ENCODE data around the gene ACP2. TPM values are rescaled to one million over a fixed set of nuclear protein-coding genes. Genes with fewer than 3 reads are reported as not detected.

The ACP2 gene, protein sequence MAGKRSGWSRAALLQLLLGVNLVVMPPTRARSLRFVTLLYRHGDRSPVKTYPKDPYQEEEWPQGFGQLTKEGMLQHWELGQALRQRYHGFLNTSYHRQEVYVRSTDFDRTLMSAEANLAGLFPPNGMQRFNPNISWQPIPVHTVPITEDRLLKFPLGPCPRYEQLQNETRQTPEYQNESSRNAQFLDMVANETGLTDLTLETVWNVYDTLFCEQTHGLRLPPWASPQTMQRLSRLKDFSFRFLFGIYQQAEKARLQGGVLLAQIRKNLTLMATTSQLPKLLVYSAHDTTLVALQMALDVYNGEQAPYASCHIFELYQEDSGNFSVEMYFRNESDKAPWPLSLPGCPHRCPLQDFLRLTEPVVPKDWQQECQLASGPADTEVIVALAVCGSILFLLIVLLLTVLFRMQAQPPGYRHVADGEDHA
- 10 to 100 TPM; 17.6 to 38.1 (median 24.3) TPM for total RNA-seq
- 10 to 100 TPM in 1 of 2 donors, 1 to 10 TPM in 1; 7.1 to 17.7 TPM for polyA plus RNA-seq
- total RNA-seq: 23.6 reads per million, percentile 54 among the genes with 10 or more reads in this experiment

DNA sequence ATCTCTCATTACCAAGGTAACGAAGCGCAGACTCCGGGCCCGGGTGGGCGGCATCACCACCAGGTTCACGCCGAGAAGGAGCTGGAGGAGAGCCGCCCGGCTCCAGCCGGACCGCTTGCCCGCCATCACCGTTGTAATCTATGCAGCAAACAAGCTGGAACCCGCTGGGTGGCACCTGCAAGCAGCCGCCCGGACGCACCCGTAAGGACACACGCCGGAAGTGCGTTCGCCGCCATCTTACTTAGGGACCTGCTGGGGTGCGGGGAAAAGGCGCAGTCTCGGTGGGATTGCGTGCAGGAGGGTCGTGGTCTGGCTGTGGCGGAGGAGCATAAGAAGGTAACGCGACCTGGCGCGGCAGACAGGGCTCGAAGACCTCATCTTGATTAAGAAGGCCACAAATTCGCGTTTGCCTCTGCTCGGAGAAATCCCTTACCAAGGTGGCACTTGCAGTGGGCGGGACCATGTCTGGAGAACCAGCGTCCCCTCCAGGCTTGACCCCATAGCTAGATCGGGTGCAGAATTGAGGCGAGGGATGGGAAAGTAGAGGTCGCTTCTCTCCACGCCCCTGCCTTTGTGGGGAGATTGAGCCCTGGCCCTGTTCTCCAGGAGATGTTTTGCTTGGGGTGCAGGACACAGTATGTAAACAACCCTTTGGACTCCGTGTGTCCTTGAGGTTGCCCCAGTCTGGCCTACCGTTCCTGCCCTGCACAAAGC, at the start of gene ACP2:
Gene ACP2, minus strand, starts transcription at position 151 of the 714 bp plus-strand sequence. Its CDS starts 25 bp downstream, at position 126.
- DNase-seq (peak; percentile 83 to 91 (median 86)), ATAC-seq (peak; percentile 99)
- CTCF ChIA-PET: interaction anchor here (0.8 to 3.5 kb wide), 10 partner anchors 11 to 71 kb away, joined by 3 to 15 read pairs (median 5); partner anchors contain the start of gene DDB2
- no peaks in the 10 kb centered on the region for H3K9me3 Mint-ChIP-seq
- intact Hi-C loops (cut with micrococcal nuclease): loop anchor here (1.0 to 2.0 kb wide), 13 partner anchors 10 to 548 kb away; partner anchors contain the start of genes NDUFS3 (in 2 of the 2), ARHGAP1 (in 1 of the 2), CELF1 (in 1 of the 2) and CSTPP1 (in 1 of the 2)
- POLR2A ChIA-PET: interaction anchor here (0.6 to 4.1 kb wide), 22 partner anchors 9 to 910 kb away, joined by 3 to 63 read pairs (median 3); partner anchors contain the start of genes ARFGAP2, ARHGAP1, CSTPP1 and DDB2
- Histone ChIP-seq H3K36me3 (ENCODE audit: control insufficient read depth in 2 of 3, insufficient read depth in 3 of 3, low read length in 3 of 3) (peaks cover 0 to 27% (median 0%) of the 10 kb centered on the region in 3 experiments), H3K27ac (ENCODE audit: low read depth, low read length) (peak within 1 kb of the TSS; percentile 87), H3K4me1 (ENCODE audit: control insufficient read depth in 2 of 2, insufficient read depth in 2 of 2, low read length in 2 of 2) (peaks cover 11 to 15% of the 10 kb centered on the region in 2 donors), H3K9me3 (ENCODE audit: control insufficient read depth in 2 of 3, low read length in 3 of 3) (no peaks in the 10 kb centered on the region), H3K4me3 (ENCODE audit: low read length) (peak within 1 kb of the TSS; percentile 93), H3K27me3 (ENCODE audit: control insufficient read depth in 2 of 2, insufficient read depth in 2 of 2, low read length in 2 of 2) (no peaks in the 10 kb centered on the region)
- H3K27ac Mint-ChIP-seq: peak within 1 kb of the TSS; percentile 94 to 100 (median 98)
- peaks cover 13 to 39% (median 29%) of the 10 kb centered on the region in 7 donors for H3K4me1 Mint-ChIP-seq
- peak within 1 kb of the TSS; percentile 93 to 100 (median 98) for H3K4me3 Mint-ChIP-seq
- no peaks in the 10 kb centered on the region for H3K27me3 Mint-ChIP-seq
- peaks cover 0 to 6% (median 0%) of the 10 kb centered on the region in 5 donors for H3K36me3 Mint-ChIP-seq

DNA sequence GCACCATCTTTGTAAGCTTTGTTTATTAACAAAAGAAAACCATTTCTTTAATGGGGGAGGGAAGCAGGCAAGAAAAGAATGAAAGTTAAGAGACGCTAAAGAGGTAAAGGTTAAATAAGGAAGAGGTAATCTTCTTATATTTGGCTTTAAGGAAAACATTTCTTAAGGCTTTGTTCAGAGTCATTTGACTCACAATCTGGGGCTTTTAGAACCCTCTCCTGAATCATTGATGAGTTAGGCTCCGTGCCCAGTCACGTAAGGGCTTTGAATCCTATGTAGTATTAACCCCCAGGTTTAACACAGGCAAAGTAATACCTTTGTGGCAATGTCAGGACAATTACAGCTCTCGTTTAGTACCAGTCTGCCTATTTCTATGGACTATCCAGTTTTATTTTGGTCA, 47.4 kb upstream of the ACP2 start:
- Mint-ChIP-seq H3K4me1 (peaks cover 0 to under 1% (median 0%) of the 10 kb centered on the region in 7 donors), H3K9me3 (peaks cover 0 to 11% (median 0%) of the 10 kb centered on the region in 11 donors), H3K27me3 (no peaks in the 10 kb centered on the region), H3K27ac (peak overlapping the region in 2 of 9 donors; percentile 14 to 66), H3K36me3 (peaks cover 18 to 71% (median 50%) of the 10 kb centered on the region in 5 donors), H3K4me3 (no peak overlapping the region)
- DNase-seq: no peak
- CTCF ChIA-PET: interaction anchor here (0.6 to 0.7 kb wide), 2 partner anchors 635 to 1210 kb away, joined by 3 read pairs; no protein-coding TSS in a partner anchor
- intact Hi-C loops (cut with micrococcal nuclease): no loop called here
- peaks cover 9 to 78% (median 19%) of the 10 kb centered on the region in 3 experiments for H3K36me3 ChIP-seq (ENCODE audit: control insufficient read depth in 2 of 3, insufficient read depth in 3 of 3, low read length in 3 of 3)
- no peaks in the 10 kb centered on the region for H3K4me1 ChIP-seq (ENCODE audit: control insufficient read depth in 2 of 2, insufficient read depth in 2 of 2, low read length in 2 of 2)
- no peak overlapping the region for H3K27ac ChIP-seq (ENCODE audit: low read depth, low read length)
- H3K9me3 ChIP-seq (ENCODE audit: control insufficient read depth in 2 of 3, low read length in 3 of 3): no peaks in the 10 kb centered on the region
- no peak for ATAC-seq
- POLR2A ChIA-PET: no interaction called here
- no peaks in the 10 kb centered on the region for H3K27me3 ChIP-seq (ENCODE audit: control insufficient read depth in 2 of 2, insufficient read depth in 2 of 2, low read length in 2 of 2)
- H3K4me3 ChIP-seq (ENCODE audit: low read length): no peak overlapping the region

DNA sequence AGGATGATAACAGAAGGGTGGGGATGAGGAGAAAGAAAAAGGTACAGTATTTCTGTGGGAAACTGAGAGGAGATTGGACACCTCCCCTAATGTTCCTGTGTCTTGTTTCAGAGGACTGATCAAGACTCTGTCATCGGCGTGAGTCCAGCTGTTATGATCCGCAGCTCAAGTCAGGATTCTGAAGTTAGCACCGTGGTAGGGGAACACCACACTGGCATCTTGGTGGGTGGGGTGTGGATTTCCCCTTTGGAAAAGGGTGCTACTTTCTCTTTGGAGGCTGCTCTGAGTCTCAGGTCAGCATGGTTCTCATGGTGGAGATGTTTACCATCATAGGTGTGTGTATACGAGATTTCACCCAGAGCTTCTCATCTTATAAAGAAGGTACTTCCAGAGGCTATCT, 46.8 kb upstream of the ACP2 start:
- peaks cover 15 to 84% (median 24%) of the 10 kb centered on the region in 3 experiments for H3K36me3 ChIP-seq (ENCODE audit: control insufficient read depth in 2 of 3, insufficient read depth in 3 of 3, low read length in 3 of 3)
- no peak overlapping the region for H3K27ac ChIP-seq (ENCODE audit: low read depth, low read length)
- H3K27me3 ChIP-seq (ENCODE audit: control insufficient read depth in 2 of 2, insufficient read depth in 2 of 2, low read length in 2 of 2): no peaks in the 10 kb centered on the region
- H3K9me3 ChIP-seq (ENCODE audit: control insufficient read depth in 2 of 3, low read length in 3 of 3): no peaks in the 10 kb centered on the region
- ChIA-PET CTCF (no interaction called here), POLR2A (no interaction called here)
- peak overlapping the region in 1 of 9 donors; percentile 66 for H3K27ac Mint-ChIP-seq
- ATAC-seq (no peak), DNase-seq (no peak)
- no peaks in the 10 kb centered on the region for H3K4me1 Mint-ChIP-seq
- H3K4me3 Mint-ChIP-seq: no peak overlapping the region
- intact Hi-C loops (cut with micrococcal nuclease): no loop called here
- peaks cover 0 to 11% (median 0%) of the 10 kb centered on the region in 11 donors for H3K9me3 Mint-ChIP-seq
- peaks cover 21 to 72% (median 46%) of the 10 kb centered on the region in 5 donors for H3K36me3 Mint-ChIP-seq
- no peaks in the 10 kb centered on the region for H3K27me3 Mint-ChIP-seq
- H3K4me1 ChIP-seq (ENCODE audit: control insufficient read depth in 2 of 2, insufficient read depth in 2 of 2, low read length in 2 of 2): no peaks in the 10 kb centered on the region
- no peak overlapping the region for H3K4me3 ChIP-seq (ENCODE audit: low read length)

DNA sequence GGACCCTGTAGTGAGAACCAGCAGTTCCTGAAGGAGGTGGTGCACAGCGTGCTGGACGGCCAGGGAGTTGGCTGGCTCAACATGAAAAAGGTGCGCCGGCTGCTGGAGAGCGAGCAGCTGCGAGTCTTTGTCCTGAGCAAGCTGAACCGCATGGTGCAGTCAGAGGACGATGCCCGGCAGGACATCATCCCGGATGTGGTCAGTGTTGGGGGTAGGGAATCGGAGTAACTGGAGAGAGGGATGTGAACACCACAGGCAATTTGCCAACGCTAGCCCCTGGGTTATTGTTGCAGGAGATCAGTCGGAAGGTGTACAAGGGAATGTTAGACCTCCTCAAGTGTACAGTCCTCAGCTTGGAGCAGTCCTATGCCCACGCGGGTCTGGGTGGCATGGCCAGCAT, 41.2 kb upstream of the ACP2 start:
- H3K36me3 Mint-ChIP-seq: peaks cover 25 to 67% (median 39%) of the 10 kb centered on the region in 5 donors
- CTCF ChIA-PET: no interaction called here
- POLR2A ChIA-PET: no interaction called here

DNA sequence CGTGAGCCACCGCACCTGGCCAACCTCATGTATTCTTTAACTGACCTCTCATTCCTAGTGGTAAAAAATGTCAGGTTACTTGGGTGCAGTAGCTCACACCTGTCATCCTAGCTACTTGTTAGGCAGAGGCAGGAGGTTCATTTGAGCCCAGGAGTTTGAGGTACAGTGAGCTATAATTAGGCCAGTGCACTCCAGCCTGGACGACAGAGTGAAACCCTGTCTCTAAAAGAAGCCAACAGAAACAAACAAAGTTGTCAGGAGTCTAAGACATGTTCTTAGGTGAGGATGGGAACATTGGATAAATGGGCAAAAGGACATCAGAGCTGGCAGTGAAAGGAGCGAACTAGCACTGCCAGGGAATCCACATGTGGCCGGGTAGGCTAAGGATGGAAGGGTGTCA, 39.5 kb upstream of the ACP2 start:
- Mint-ChIP-seq H3K27me3 (no peaks in the 10 kb centered on the region), H3K27ac (peak overlapping the region in 1 of 9 donors; percentile 12)

More for the DNA sequence above, 41.2 kb upstream of the ACP2 start:
- no peaks in the 10 kb centered on the region for H3K27me3 Mint-ChIP-seq
- no peaks in the 10 kb centered on the region for H3K4me1 Mint-ChIP-seq
- H3K27ac Mint-ChIP-seq: no peak overlapping the region
- ATAC-seq (no peak), DNase-seq (no peak)
- Histone ChIP-seq H3K4me1 (ENCODE audit: control insufficient read depth in 2 of 2, insufficient read depth in 2 of 2, low read length in 2 of 2) (no peaks in the 10 kb centered on the region), H3K36me3 (ENCODE audit: control insufficient read depth in 2 of 3, insufficient read depth in 3 of 3, low read length in 3 of 3) (peaks cover 31 to 87% (median 42%) of the 10 kb centered on the region in 3 experiments), H3K27ac (ENCODE audit: low read depth, low read length) (no peak overlapping the region), H3K9me3 (ENCODE audit: control insufficient read depth in 2 of 3, low read length in 3 of 3) (no peaks in the 10 kb centered on the region), H3K4me3 (ENCODE audit: low read length) (no peak overlapping the region), H3K27me3 (ENCODE audit: control insufficient read depth in 2 of 2, insufficient read depth in 2 of 2, low read length in 2 of 2) (no peaks in the 10 kb centered on the region)
- intact Hi-C loops (cut with micrococcal nuclease): no loop called here
- H3K9me3 Mint-ChIP-seq: no peaks in the 10 kb centered on the region
- no peak overlapping the region for H3K4me3 Mint-ChIP-seq

More for the DNA sequence above, 39.5 kb upstream of the ACP2 start:
- Histone ChIP-seq H3K9me3 (ENCODE audit: control insufficient read depth in 2 of 3, low read length in 3 of 3) (no peaks in the 10 kb centered on the region), H3K27me3 (ENCODE audit: control insufficient read depth in 2 of 2, insufficient read depth in 2 of 2, low read length in 2 of 2) (no peaks in the 10 kb centered on the region), H3K4me1 (ENCODE audit: control insufficient read depth in 2 of 2, insufficient read depth in 2 of 2, low read length in 2 of 2) (no peaks in the 10 kb centered on the region), H3K4me3 (ENCODE audit: low read length) (no peak overlapping the region), H3K27ac (ENCODE audit: low read depth, low read length) (no peak overlapping the region), H3K36me3 (ENCODE audit: control insufficient read depth in 2 of 3, insufficient read depth in 3 of 3, low read length in 3 of 3) (peaks cover 40 to 93% (median 53%) of the 10 kb centered on the region in 3 experiments)
- ChIA-PET CTCF (no interaction called here), POLR2A (no interaction called here)
- Mint-ChIP-seq H3K36me3 (peaks cover 33 to 71% (median 48%) of the 10 kb centered on the region in 5 donors), H3K9me3 (no peaks in the 10 kb centered on the region), H3K4me1 (peaks cover 0 to 3% (median 0%) of the 10 kb centered on the region in 7 donors), H3K4me3 (no peak overlapping the region)
- intact Hi-C loops (cut with micrococcal nuclease): no loop called here
- ATAC-seq (no peak), DNase-seq (no peak)

Data from naive thymus-derived CD4-positive, alpha-beta T cell (primary cell).